GM18873 (cell line): ENCODE data around the gene KDM2B.

Experiments
- ATAC-seq: cut with Tn5 transposase; IDR thresholded peaks from one replicate; pipeline ENCODE4 v1.9.1; 2021; ENCODE audit warnings: mild to moderate bottlenecking, moderate library complexity, moderate number of reproducible peaks; ENCODE audit not compliant: unreplicated experiment, low FRiP score

KDM2B gene

GRCh38 chr12:121532503-121533393, 48.1 kb downstream of the KDM2B start:
- no peak for ATAC-seq

- no peak for ATAC-seq
Observed at GRCh38 chr12:121531356-121531750, 49.5 kb downstream of the KDM2B start.

DNA sequence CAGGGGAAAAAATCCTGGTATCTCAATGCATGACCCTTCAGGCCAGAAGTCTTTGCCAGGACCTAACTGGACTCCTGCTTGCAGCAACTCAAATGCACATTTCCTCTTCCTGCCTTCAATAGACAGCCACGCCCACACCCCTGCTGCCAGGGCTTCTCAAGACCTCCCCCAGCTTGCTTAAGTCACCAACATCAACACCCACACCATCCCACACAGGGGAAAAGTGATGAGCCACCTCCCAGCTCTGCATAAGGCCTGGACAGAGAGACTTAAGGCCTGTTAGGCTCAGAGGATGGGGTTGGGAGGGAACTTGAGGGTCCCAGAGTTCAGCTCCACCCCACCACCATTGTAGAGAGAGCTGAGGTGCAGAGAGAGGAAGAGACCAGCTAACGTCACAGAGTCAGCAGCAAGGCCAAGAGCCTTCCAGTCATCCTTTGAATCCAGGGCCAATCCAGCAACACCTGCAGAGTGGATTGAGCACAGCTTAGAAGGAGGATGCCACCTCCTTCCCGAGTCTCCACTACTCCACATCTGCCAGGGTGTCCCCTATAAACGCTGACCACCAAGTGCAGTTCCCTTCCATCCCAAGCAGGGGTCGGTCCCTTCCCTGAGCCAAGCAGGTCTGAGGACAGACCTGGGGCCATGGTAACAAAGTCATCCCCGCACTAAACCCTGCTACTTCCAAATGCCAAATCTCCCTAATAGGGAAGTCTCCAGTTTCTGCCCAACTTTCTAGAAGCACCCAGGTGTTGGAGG, 50.0 kb downstream of the KDM2B start:
- ATAC-seq, result no peak

DNA sequence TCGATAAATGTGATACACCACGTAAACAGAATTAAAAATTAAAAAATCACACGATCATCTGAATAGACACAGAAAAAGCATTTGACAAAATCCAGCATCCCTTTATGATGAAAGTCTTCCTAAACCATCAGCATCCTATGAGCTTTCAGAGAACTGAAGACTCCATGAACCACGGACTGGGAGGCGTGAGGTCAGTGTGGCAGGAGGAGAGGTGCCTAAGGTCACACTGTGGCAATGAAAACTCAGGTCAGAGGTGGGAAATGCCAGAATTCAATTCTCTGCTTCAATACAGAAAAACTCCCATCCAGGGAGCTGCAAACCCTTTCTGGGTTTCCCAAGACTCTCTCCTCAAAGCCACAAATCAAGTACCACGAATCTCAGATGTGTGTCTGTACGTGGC, 51.6 kb downstream of the KDM2B start:
- ATAC-seq, result no peak

- ATAC-seq, result no peak
Observed at GRCh38 chr12:121525411-121525810, 55.4 kb downstream of the KDM2B start.

DNA sequence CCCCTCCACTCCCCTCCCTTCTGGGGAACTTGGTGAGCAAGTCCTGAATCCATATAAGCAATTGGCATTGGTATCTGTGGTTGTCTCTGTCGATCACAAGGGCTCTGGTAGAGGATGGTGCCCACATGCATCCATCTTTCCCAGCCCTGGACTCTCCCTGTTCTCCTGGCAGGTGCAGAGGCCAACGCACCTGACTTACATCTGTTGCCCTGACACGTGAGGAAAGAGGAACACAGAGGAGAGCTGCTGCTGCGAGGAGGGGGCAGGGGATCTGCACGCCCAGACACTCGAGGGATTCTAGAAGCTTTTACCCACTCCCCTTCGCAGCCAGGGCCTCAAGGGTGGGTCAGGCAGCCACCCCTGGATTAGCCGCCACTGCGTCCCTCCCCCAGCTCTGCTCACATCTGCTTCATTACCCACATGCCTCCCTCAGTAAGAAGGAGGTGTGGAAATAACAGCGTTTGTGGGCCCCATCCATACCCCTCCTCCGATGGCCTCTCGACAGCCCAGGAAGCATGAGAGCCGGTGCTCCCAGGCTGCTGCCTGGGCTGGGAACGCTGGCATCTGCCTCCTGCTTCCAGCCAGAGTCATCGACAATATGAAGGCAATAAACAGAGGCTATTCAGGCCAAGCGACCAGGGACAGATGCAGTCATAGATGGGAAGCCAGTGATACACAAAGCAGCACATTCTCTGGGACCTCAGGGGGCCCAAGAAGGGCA, 56.5 kb downstream of the KDM2B start:
- ATAC-seq, result no peak

GRCh38 chr12:121523741-121524140, 57.1 kb downstream of the KDM2B start:
- ATAC-seq, result no peak

GRCh38 chr12:121522971-121523370, 57.9 kb downstream of the KDM2B start:
- ATAC-seq, result peak; percentile 43

- ATAC-seq, result no peak
Observed at GRCh38 chr12:121520586-121521086, 60.2 kb downstream of the KDM2B start.

DNA sequence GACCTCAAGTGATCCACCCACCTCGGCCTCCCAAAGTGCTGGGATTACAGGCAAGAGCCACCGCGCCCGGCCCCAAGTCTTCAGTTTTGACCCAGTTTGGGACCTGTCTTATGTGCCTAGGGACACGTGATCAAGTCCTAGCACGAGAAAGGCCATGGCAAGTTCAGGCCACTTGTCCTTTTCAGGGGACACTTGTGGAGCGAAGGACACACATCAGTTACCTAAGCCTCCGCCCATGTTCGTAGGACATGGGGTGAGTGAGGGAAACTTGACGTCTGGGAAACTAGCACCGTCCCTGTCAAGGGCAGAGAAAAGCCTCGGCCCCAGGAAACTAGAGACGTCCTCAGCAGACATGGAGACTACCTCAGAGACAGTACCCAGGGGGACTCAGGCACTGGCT, 60.7 kb downstream of the KDM2B start:
- ATAC-seq, result no peak

DNA sequence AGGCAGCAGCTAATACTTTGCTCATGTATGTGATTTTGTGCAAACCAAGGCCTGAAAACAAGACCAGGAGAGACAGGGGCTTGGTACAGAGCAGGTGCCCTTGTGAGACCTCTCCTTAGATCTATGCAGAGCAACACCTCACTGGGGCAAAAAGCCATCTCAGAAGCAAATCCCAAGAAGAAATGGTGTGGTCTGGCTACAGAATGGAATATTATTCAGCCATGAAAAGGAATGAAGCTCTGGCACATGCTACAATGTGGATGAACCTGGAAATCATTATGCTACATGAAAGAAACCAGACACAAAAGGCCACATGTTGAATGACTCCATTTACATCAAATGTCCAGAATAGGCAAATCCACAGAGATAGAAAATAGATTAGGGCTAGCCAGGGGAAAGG, 61.6 kb downstream of the KDM2B start:
- ATAC-seq, result no peak

GRCh38 chr12:121518656-121519055, 62.2 kb downstream of the KDM2B start:
- no peak for ATAC-seq

GRCh38 chr12:121516437-121517011, 64.3 kb downstream of the KDM2B start:
- ATAC-seq, result no peak

DNA sequence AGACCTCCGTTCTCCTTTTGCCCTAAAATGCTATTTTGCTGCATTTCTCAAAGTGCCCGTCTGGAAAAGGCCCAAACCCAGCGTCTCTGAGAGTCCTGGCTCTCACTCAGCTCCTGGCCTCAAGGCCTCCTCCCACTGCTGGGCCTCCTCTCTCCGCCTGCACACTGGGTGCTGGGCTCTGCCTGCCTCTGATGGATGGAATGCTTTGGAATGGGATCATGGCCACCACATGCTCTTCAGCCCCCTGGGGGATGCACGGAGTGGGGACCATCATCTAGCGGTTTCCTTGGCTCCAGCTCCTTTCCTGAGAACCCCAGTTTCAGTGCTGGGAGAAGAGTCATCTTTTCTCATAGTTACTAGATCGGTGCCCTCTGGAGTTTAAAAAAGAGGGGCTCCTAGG, 65.2 kb downstream of the KDM2B start:
- no peak for ATAC-seq

DNA sequence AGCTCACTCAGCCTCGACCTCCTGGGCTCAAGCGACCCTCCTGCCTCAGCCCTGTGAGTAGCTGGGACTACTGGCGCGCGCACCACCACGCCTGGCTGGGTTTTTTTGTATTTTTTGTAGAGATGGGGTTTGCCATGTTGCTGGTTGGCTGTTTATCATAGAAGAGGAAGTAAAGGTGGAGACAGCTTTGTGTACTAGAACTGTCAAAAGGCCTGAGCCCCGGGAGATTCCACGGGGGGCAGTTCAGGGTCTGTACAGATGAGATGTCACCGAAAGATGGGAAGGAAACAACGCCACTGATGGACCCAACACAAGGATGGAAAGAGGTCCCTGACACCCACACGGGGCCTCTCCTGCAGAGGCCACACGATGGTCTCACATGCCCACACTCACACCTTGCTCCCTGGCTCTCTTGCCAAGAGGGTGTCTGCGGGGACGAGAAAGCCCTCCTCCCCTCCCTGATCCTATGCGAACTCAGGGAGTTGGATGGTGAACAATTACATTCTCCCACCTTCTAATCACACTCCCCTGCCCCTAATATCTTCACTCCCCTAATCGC, 66.6 kb downstream of the KDM2B start:
- no peak for ATAC-seq

DNA sequence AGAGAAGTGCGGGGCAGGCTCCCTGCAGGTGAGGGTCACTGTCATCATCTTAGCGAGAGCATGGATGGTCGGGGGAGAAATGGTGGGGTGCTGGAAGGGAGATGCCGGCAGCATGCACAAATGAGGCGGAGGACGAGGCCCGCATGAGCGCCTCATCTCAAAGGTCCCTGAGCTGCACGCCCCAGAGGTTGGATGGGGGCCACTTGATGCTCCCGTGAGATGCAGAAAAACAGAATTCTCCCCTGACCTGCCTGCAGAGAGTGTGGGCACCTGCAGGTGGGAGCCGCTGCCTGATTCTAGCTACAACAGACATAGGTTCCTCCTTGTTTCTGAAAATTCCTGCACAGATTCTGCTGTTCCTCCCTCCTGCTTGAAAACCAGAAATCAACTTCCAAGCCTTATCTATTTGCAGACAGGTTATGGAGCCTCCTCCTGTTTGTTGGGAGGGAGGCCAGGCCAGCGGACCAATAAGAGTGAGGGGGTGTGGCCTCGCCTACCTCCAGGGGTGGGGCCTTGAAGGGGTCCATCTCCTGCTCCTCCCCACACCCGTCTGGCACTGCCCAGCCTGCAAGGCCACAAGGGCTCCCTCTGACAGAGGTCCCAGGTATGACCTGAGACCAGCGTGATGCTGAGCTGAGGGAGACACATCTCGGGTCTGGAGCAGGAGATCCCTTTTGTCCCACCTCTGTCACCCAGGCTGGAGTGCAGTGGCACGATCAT, 67.2 kb downstream of the KDM2B start:
- no peak for ATAC-seq

- ATAC-seq, result no peak
Observed at GRCh38 chr12:121512561-121512960, 68.3 kb downstream of the KDM2B start.

DNA sequence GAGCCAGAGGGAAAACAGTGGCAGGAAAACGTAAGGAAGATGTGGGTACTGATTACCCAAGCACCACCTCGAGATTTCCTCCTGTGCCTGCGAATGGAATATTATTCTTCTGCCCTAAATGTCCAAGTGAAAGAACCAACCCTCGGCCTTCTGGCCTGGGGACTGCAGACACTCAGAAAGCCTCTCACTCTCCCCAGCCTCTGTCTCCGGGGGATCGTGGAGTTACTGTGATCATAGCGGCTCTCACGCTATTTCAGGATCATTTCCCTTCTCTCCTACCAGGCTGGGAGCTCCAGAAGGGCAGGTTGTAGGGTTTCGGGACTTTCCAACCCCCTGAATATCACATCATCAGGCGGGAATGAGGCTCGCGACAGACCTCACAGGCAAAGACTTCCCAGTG, 68.9 kb downstream of the KDM2B start:
- ATAC-seq, result no peak

DNA sequence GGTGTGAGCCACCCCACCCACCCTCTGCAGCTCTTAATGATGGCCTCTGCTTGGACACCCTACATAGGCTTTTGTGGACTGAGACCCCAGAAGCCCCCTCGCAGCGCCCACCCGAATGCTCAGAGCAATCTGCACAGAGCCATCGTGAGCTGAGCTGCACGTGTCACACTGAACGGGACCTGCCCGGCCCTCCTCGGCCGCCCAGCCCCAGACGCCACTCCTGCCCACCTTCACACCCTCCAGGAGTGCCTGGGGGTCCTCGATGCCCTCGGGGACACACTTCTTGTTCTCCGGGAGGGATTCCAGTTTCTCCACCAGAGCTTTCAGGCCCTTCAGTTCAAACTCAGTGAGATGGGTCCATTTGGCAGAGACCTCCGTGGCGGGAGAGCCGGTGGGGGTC, 71.5 kb downstream of the KDM2B start:
- ATAC-seq, result no peak

DNA sequence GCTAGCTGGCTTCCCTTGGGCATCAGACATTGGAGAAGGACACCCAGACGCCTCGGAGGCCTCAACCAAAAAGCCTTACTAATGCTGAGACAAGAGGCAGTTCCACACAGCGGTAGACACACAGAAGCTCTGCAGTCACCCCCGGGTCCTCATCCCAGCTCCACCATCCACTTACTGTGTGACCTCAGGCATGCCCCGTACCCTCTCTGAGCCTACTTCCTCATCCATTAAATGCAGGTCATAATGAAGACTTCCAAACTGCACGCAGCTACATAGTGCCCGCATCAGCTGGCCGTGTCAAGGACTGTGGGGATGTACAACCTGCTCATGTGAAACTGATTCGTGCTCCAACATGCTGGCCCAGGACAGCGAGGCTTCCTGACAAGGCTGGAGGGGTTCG, 72.3 kb downstream of the KDM2B start:
- no peak for ATAC-seq
